Fibroblast of lung (primary cell): ENCODE results near the gene UQCRH. TPM values are rescaled to one million over a fixed set of nuclear protein-coding genes. Genes with fewer than 3 reads are reported as not detected.
"Not testable (repeated sequence)": the region's sequence is repeated elsewhere in the genome, so short reads cannot be mapped to it uniquely, and the experiment has no call there.

ENCODE experiments used
- DNase-seq, 2 donors: peaks; one replicate each; pipeline versions ENCODE4 v3.0.0 to v3.0.0-alpha.2; 2010; ENCODE audit warnings: low read depth in 2 of 2
- H2AFZ ChIP-seq: 2 replicates; pipeline ENCODE4 v1.5.1; 2012; ENCODE audit warnings: low read length, control low read depth, inconsistent platforms
- H3K27ac ChIP-seq: 2 replicates; pipeline ENCODE4 v1.5.1; 2011; ENCODE audit warnings: low read length, control low read depth; ENCODE audit not compliant: insufficient read depth
- H3K27me3 ChIP-seq: 2 replicates; pipeline ENCODE4 v1.5.1; 2011; ENCODE audit warnings: mild to moderate bottlenecking, low read length; ENCODE audit not compliant: control insufficient read depth, insufficient read depth
- H3K36me3 ChIP-seq: 2 replicates; pipeline ENCODE4 v1.5.1; 2011; ENCODE audit warnings: low read length; ENCODE audit not compliant: control insufficient read depth, insufficient read depth
- H3K4me1 ChIP-seq: 2 replicates; pipeline ENCODE4 v1.5.1; 2011; ENCODE audit warnings: low read length; ENCODE audit not compliant: control insufficient read depth, insufficient read depth; ENCODE audit errors: extremely low read depth
- H3K4me2 ChIP-seq: 2 replicates; pipeline ENCODE4 v1.5.1; 2011; ENCODE audit warnings: low read length, control low read depth; ENCODE audit not compliant: insufficient read depth; ENCODE audit errors: extremely low read depth
- H3K4me3 ChIP-seq, 4 experiments: fragments of 200-600 bp in 1 of 4; sonication (generic) in 1 of 4; replicated peaks in 1 of 4; 2 replicates each; pipeline ENCODE4 v1.5.1; 2011 to 2016; ENCODE audit warnings: low read length in 4 of 4, low read depth in 3 of 4, mild to moderate bottlenecking in 3 of 4, control low read depth in 2 of 4, inconsistent platforms in 1 of 4, mixed read lengths in 1 of 4; ENCODE audit not compliant: insufficient read depth in 1 of 4; ENCODE audit errors: control extremely low read depth in 1 of 4
- H3K79me2 ChIP-seq: 2 replicates; pipeline ENCODE4 v1.5.1; 2012; ENCODE audit warnings: mild to moderate bottlenecking, low read length, inconsistent platforms; ENCODE audit not compliant: control insufficient read depth, insufficient read depth
- H3K9ac ChIP-seq: 2 replicates; pipeline ENCODE4 v1.5.1; 2011; ENCODE audit warnings: mild to moderate bottlenecking, low read length, control low read depth; ENCODE audit not compliant: insufficient read depth
- H3K9me3 ChIP-seq: 2 replicates; pipeline ENCODE4 v1.5.1; 2012; ENCODE audit warnings: low read depth, low read length; ENCODE audit not compliant: control insufficient read depth, insufficient read depth
- H4K20me1 ChIP-seq: 2 replicates; pipeline ENCODE4 v1.5.1; 2011; ENCODE audit warnings: low read length; ENCODE audit not compliant: control insufficient read depth, insufficient read depth; ENCODE audit errors: extremely low read depth
- polyA plus RNA-seq, 2 donors: library from polyadenylated mRNA; depleted of rRNA in 1 of 2; stranded (reverse) in 1 of 2; unstranded in 1 of 2; fragments of >200 nt; gene quantifications; 2 replicates each; pipeline ENCODE4 v1.2.1, GENCODE V29; 2011 to 2012; ENCODE audit warnings: missing spikeins in 1 of 2
- total RNA-seq: library from RNA; depleted of rRNA; stranded (reverse); fragments of >200 nt; gene quantifications from 2 replicates; pipeline ENCODE4 v1.2.1, GENCODE V29; 2014

UQCRH gene
- total and polyA plus RNA-seq, 2 donors (not counting 1 experiment from before 2014, with no cell fraction given), result 447 to 514 TPM

- not testable (repeated sequence) for H3K27ac ChIP-seq, H3K79me2 ChIP-seq, H2AFZ ChIP-seq, H3K27me3 ChIP-seq, H3K4me3 ChIP-seq, H3K4me1 ChIP-seq, DNase-seq, H3K4me2 ChIP-seq, H3K36me3 ChIP-seq, H3K9ac ChIP-seq, H4K20me1 ChIP-seq, H3K9me3 ChIP-seq
Measured at GRCh38 chr1:46319960-46320914, 16.7 kb downstream of the UQCRH start.

GRCh38 chr1:46322191-46322590 lies 18.7 kb downstream of the UQCRH start:
- not testable (repeated sequence) for H3K4me2 ChIP-seq, H3K27me3 ChIP-seq, H3K36me3 ChIP-seq, H3K79me2 ChIP-seq, H3K9ac ChIP-seq, H3K4me3 ChIP-seq, H3K4me1 ChIP-seq, H2AFZ ChIP-seq, H3K27ac ChIP-seq, H3K9me3 ChIP-seq, H4K20me1 ChIP-seq, DNase-seq

GRCh38 chr1:46325285-46326076 lies 22.0 kb downstream of the UQCRH start:
- not testable (repeated sequence) for H2AFZ ChIP-seq, H3K27ac ChIP-seq, H3K27me3 ChIP-seq, H3K36me3 ChIP-seq, H3K4me2 ChIP-seq, DNase-seq, H4K20me1 ChIP-seq, H3K9me3 ChIP-seq, H3K9ac ChIP-seq, H3K4me1 ChIP-seq, H3K4me3 ChIP-seq, H3K79me2 ChIP-seq

GRCh38 chr1:46328182-46328581 lies 24.7 kb downstream of the UQCRH start:
- H3K4me3 ChIP-seq, H3K9ac ChIP-seq, DNase-seq, H3K27ac ChIP-seq, H2AFZ ChIP-seq, H3K79me2 ChIP-seq, H3K4me1 ChIP-seq, H3K27me3 ChIP-seq, H4K20me1 ChIP-seq, H3K4me2 ChIP-seq, H3K36me3 ChIP-seq, H3K9me3 ChIP-seq: not testable (repeated sequence)

- H3K4me3 ChIP-seq, H3K4me2 ChIP-seq, H3K36me3 ChIP-seq, H3K27ac ChIP-seq, H2AFZ ChIP-seq, H3K79me2 ChIP-seq, H3K27me3 ChIP-seq, DNase-seq, H3K9ac ChIP-seq, H4K20me1 ChIP-seq, H3K9me3 ChIP-seq, H3K4me1 ChIP-seq: not testable (repeated sequence)
Measured at GRCh38 chr1:46329807-46330206, 26.3 kb downstream of the UQCRH start.

- H3K9ac ChIP-seq, H2AFZ ChIP-seq, H3K4me2 ChIP-seq, H4K20me1 ChIP-seq, H3K79me2 ChIP-seq, H3K27me3 ChIP-seq, H3K36me3 ChIP-seq, H3K9me3 ChIP-seq, DNase-seq, H3K27ac ChIP-seq, H3K4me3 ChIP-seq, H3K4me1 ChIP-seq: not testable (repeated sequence)
Measured at GRCh38 chr1:46330381-46330780, 26.9 kb downstream of the UQCRH start.
